GM06990 (cell line): ENCODE results near the gene TGIF1.

Experiments used
- DNase-seq: peaks from one replicate; pipeline ENCODE4 v3.0.0-alpha.2; 2011; ENCODE audit not compliant: insufficient read length; ENCODE audit errors: extremely low read depth
- H3K27me3 ChIP-seq: replicated peaks from 2 replicates; pipeline ENCODE4 v1.6.0; 2011; ENCODE audit warnings: low read length; ENCODE audit not compliant: control insufficient read depth, insufficient read depth
- H3K36me3 ChIP-seq: 2 replicates; pipeline ENCODE4 v1.5.1; 2011; ENCODE audit warnings: low read length; ENCODE audit not compliant: control insufficient read depth, insufficient read depth
- H3K4me3 ChIP-seq: replicated peaks from 2 replicates; pipeline ENCODE4 v1.5.1; 2011; ENCODE audit warnings: low read depth, mild to moderate bottlenecking, control low read depth, low read length
- CTCF ChIP-seq: IDR thresholded peaks from 2 replicates; pipeline ENCODE4 v1.5.1; 2011; ENCODE audit warnings: low read length, control low read depth, mild to moderate bottlenecking, inconsistent platforms; ENCODE audit not compliant: insufficient read depth, poor library complexity, severe bottlenecking

TGIF1 gene

GRCh38 chr18:3493501-3494244 lies 43.7 kb downstream of the TGIF1 start:
- H3K4me3 ChIP-seq: no peak overlapping the region
- no peaks in the 10 kb centered on the region for H3K36me3 ChIP-seq
- no peak for DNase-seq
- TF ChIP-seq CTCF: no peak
- no peaks in the 10 kb centered on the region; the same call in 1 of the 2 replicates for H3K27me3 ChIP-seq

- no peak for TF ChIP-seq CTCF
- Histone ChIP-seq H3K36me3 (no peaks in the 10 kb centered on the region), H3K4me3 (no peak overlapping the region), H3K27me3 (no peaks in the 10 kb centered on the region; the same call in 1 of the 2 replicates)
- no peak for DNase-seq
Observed at GRCh38 chr18:3494245-3494526, 44.2 kb downstream of the TGIF1 start.

GRCh38 chr18:3494569-3494968 lies 44.6 kb downstream of the TGIF1 start:
- Histone ChIP-seq H3K4me3 (no peak overlapping the region), H3K27me3 (no peaks in the 10 kb centered on the region; the same call in 1 of the 2 replicates), H3K36me3 (no peaks in the 10 kb centered on the region)
- DNase-seq: no peak
- no peak for TF ChIP-seq CTCF

- H3K36me3 ChIP-seq: no peaks in the 10 kb centered on the region
- no peak for TF ChIP-seq CTCF
- H3K27me3 ChIP-seq: no peaks in the 10 kb centered on the region; the same call in none of the 2 replicates
- no peak for DNase-seq
- H3K4me3 ChIP-seq: no peak overlapping the region
Observed at GRCh38 chr18:3495691-3496430, 45.9 kb downstream of the TGIF1 start.

GRCh38 chr18:3498698-3499471 lies 48.9 kb downstream of the TGIF1 start:
- H3K36me3 ChIP-seq: no peaks in the 10 kb centered on the region
- DNase-seq: no peak
- H3K4me3 ChIP-seq: no peak overlapping the region
- H3K27me3 ChIP-seq: no peaks in the 10 kb centered on the region; the same call in none of the 2 replicates
- TF ChIP-seq CTCF: no peak
